H1 (cell line): ENCODE data around the gene DPP8. TPM values are rescaled to one million over a fixed set of nuclear protein-coding genes. Genes with fewer than 3 reads are reported as not detected.

ENCODE experiments used
- ASH2L ChIP-seq: fragments of 200-600, 300-600 bp; sonication (generic); IDR thresholded peaks from one replicate; pipeline ENCODE4 v1.7.1; 2017; ENCODE audit warnings: low read length
- polyA plus RNA-seq, 7 experiments: library from polyadenylated mRNA; depleted of rRNA in 3 of 7; stranded (reverse) in 5 of 7; unstranded in 2 of 7; fragments of >200 nt in 5 of 7; fragments of 200-250 nt in 2 of 7; gene quantifications; 1 replicate in 5 of 7; 2 replicates in 1 of 7; 4 replicates in 1 of 7; pipeline versions ENCODE4 v1.2.1 to v1.2.3, GENCODE V29; 2011 to 2013; ENCODE audit warnings: missing spikeins in 2 of 7, mixed read lengths in 2 of 7
- total RNA-seq: library from RNA; stranded (reverse); fragmentation: NEBNext Ultra II Directional; extraction: Animal tissue kit (Norgen Biotek cat#: 25700); gene quantifications from 2 replicates; pipeline ENCODE4 v1.2.1, GENCODE V29; 2021
- TF ChIP-seq, protein P1 (sequence below): fragments of 300-600 bp; sonication (generic); IDR thresholded peaks from 2 replicates; pipeline ENCODE4 v1.7.1; 2012; ENCODE audit warnings: low read length, moderate library complexity, mild to moderate bottlenecking, inconsistent platforms; ENCODE audit not compliant: insufficient replicate concordance
- TF ChIP-seq, protein P2 (sequence below), 3 experiments: IDR thresholded peaks; 1 replicate in 2 of 3; 2 replicates in 1 of 3; pipeline versions ENCODE4 v1.5.1 to v1.6.1; 2011; ENCODE audit warnings: low read length in 3 of 3, mild to moderate bottlenecking in 3 of 3, inconsistent platforms in 2 of 3, low read depth in 1 of 3, moderate library complexity in 1 of 3; ENCODE audit not compliant: insufficient read depth in 1 of 3; ENCODE audit errors: control extremely low read depth in 1 of 3

The DPP8 gene
- total and polyA plus RNA-seq, 2 of the 8 experiments (the other 6 are each of a cell fraction or from before 2014, with no cell fraction given), result 9.9 to 26.0 TPM

DNA sequence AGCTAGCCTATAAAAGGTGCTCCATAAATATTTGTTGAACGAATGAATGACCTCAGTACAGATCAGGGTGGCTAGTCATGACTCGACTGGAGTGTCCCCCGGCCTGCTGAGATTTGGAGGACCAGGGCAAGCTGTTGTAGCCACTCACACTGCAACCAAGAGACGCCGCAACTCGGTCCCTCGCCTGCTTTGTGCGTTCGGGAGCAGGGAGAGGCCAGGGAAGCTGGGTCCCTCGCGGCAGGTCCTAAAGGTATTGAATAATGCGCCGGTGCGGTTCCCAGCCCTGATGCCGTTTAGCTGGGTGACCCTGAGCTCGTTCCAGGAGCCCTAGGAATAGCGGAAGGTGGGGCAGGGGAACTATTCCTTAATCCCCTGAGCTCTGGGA is 96.5 kb downstream of the DPP8 start (continued):
- TF ChIP-seq, protein P1, sequence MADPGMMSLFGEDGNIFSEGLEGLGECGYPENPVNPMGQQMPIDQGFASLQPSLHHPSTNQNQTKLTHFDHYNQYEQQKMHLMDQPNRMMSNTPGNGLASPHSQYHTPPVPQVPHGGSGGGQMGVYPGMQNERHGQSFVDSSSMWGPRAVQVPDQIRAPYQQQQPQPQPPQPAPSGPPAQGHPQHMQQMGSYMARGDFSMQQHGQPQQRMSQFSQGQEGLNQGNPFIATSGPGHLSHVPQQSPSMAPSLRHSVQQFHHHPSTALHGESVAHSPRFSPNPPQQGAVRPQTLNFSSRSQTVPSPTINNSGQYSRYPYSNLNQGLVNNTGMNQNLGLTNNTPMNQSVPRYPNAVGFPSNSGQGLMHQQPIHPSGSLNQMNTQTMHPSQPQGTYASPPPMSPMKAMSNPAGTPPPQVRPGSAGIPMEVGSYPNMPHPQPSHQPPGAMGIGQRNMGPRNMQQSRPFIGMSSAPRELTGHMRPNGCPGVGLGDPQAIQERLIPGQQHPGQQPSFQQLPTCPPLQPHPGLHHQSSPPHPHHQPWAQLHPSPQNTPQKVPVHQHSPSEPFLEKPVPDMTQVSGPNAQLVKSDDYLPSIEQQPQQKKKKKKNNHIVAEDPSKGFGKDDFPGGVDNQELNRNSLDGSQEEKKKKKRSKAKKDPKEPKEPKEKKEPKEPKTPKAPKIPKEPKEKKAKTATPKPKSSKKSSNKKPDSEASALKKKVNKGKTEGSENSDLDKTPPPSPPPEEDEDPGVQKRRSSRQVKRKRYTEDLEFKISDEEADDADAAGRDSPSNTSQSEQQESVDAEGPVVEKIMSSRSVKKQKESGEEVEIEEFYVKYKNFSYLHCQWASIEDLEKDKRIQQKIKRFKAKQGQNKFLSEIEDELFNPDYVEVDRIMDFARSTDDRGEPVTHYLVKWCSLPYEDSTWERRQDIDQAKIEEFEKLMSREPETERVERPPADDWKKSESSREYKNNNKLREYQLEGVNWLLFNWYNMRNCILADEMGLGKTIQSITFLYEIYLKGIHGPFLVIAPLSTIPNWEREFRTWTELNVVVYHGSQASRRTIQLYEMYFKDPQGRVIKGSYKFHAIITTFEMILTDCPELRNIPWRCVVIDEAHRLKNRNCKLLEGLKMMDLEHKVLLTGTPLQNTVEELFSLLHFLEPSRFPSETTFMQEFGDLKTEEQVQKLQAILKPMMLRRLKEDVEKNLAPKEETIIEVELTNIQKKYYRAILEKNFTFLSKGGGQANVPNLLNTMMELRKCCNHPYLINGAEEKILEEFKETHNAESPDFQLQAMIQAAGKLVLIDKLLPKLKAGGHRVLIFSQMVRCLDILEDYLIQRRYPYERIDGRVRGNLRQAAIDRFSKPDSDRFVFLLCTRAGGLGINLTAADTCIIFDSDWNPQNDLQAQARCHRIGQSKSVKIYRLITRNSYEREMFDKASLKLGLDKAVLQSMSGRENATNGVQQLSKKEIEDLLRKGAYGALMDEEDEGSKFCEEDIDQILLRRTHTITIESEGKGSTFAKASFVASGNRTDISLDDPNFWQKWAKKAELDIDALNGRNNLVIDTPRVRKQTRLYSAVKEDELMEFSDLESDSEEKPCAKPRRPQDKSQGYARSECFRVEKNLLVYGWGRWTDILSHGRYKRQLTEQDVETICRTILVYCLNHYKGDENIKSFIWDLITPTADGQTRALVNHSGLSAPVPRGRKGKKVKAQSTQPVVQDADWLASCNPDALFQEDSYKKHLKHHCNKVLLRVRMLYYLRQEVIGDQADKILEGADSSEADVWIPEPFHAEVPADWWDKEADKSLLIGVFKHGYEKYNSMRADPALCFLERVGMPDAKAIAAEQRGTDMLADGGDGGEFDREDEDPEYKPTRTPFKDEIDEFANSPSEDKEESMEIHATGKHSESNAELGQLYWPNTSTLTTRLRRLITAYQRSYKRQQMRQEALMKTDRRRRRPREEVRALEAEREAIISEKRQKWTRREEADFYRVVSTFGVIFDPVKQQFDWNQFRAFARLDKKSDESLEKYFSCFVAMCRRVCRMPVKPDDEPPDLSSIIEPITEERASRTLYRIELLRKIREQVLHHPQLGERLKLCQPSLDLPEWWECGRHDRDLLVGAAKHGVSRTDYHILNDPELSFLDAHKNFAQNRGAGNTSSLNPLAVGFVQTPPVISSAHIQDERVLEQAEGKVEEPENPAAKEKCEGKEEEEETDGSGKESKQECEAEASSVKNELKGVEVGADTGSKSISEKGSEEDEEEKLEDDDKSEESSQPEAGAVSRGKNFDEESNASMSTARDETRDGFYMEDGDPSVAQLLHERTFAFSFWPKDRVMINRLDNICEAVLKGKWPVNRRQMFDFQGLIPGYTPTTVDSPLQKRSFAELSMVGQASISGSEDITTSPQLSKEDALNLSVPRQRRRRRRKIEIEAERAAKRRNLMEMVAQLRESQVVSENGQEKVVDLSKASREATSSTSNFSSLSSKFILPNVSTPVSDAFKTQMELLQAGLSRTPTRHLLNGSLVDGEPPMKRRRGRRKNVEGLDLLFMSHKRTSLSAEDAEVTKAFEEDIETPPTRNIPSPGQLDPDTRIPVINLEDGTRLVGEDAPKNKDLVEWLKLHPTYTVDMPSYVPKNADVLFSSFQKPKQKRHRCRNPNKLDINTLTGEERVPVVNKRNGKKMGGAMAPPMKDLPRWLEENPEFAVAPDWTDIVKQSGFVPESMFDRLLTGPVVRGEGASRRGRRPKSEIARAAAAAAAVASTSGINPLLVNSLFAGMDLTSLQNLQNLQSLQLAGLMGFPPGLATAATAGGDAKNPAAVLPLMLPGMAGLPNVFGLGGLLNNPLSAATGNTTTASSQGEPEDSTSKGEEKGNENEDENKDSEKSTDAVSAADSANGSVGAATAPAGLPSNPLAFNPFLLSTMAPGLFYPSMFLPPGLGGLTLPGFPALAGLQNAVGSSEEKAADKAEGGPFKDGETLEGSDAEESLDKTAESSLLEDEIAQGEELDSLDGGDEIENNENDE, result no peak
- no peak for TF ChIP-seq ASH2L
- TF ChIP-seq, protein P2, sequence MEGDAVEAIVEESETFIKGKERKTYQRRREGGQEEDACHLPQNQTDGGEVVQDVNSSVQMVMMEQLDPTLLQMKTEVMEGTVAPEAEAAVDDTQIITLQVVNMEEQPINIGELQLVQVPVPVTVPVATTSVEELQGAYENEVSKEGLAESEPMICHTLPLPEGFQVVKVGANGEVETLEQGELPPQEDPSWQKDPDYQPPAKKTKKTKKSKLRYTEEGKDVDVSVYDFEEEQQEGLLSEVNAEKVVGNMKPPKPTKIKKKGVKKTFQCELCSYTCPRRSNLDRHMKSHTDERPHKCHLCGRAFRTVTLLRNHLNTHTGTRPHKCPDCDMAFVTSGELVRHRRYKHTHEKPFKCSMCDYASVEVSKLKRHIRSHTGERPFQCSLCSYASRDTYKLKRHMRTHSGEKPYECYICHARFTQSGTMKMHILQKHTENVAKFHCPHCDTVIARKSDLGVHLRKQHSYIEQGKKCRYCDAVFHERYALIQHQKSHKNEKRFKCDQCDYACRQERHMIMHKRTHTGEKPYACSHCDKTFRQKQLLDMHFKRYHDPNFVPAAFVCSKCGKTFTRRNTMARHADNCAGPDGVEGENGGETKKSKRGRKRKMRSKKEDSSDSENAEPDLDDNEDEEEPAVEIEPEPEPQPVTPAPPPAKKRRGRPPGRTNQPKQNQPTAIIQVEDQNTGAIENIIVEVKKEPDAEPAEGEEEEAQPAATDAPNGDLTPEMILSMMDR (IDR thresholded peaks at IDR 0.05; ENCODE audit: control extremely low read depth in 1 of 3, insufficient read depth in 1 of 3, low read depth in 1 of 3, low read length in 3 of 3), result 0 out of 4 replicates have a peak, but pooled peaks of 1 of the 3 experiments have one; percentile 1
